Omental fat pad (tissue), 4 donors: Measurements from ENCODE around the gene ALDH1A2. TPM values are rescaled to one million over a fixed set of nuclear protein-coding genes. Genes with fewer than 3 reads are reported as not detected.

Experiments used
- ATAC-seq: fragments of 150-250 bp; one replicate; pipeline ENCODE4 v1.9.1; 2016; ENCODE audit warnings: mild to moderate bottlenecking, moderate library complexity; ENCODE audit not compliant: low FRiP score
- DNase-seq: peaks from one replicate; pipeline ENCODE4 v3.0.0-alpha.2; 2019; ENCODE audit warnings: low spot score
- total RNA-seq, 4 donors: library from RNA; depleted of rRNA; stranded (reverse); fragments of >200 nt; gene quantifications; one replicate each; pipeline ENCODE4 v1.1.0, GENCODE V29; 2016
- TF ChIP-seq, protein P1 (sequence below), 3 donors: fragments of 450-650 bp; IDR thresholded peaks; one replicate each; pipeline ENCODE4 v1.5.1; 2016 to 2017; ENCODE audit warnings: antibody characterized with exemption in 3 of 3, mild to moderate bottlenecking in 3 of 3, moderate library complexity in 2 of 3

Gene ALDH1A2
- total RNA-seq, 4 donors from 2014 or later: 16.6 to 172 (median 69.6) TPM

DNA sequence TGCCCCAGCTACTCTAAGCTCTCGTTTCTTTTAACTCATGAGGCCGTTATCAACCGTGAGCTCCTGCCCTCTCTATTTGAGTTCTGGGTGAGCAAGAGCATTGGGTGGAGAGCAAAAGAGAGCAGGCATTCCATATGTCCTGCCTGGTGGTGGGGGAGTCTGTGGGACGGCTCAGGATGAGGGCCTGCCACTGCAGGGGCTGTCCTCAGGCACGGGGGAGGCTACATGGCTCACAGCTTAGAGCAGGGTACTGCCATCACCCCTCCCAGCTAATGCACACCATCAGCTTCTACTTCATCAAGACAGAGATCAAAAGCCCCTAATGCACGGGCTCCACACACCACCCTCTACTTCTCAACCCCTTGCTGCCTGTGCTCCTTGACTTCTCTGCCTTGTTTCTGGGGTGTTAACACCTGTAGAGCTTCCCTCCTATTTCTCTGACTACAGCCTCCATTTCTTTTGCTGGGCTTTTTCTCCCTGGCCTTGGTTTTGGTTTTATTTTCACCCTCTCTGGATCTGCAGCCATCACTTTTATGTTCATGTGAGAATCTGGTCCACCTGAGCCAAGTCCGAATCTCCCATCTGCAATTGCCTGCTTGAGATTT lies 114.1 kb downstream of the ALDH1A2 start:
- DNase-seq (no peak), ATAC-seq (no peak)
- TF ChIP-seq, protein P1, sequence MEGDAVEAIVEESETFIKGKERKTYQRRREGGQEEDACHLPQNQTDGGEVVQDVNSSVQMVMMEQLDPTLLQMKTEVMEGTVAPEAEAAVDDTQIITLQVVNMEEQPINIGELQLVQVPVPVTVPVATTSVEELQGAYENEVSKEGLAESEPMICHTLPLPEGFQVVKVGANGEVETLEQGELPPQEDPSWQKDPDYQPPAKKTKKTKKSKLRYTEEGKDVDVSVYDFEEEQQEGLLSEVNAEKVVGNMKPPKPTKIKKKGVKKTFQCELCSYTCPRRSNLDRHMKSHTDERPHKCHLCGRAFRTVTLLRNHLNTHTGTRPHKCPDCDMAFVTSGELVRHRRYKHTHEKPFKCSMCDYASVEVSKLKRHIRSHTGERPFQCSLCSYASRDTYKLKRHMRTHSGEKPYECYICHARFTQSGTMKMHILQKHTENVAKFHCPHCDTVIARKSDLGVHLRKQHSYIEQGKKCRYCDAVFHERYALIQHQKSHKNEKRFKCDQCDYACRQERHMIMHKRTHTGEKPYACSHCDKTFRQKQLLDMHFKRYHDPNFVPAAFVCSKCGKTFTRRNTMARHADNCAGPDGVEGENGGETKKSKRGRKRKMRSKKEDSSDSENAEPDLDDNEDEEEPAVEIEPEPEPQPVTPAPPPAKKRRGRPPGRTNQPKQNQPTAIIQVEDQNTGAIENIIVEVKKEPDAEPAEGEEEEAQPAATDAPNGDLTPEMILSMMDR (IDR thresholded peaks at IDR 0.05): no peak

DNA sequence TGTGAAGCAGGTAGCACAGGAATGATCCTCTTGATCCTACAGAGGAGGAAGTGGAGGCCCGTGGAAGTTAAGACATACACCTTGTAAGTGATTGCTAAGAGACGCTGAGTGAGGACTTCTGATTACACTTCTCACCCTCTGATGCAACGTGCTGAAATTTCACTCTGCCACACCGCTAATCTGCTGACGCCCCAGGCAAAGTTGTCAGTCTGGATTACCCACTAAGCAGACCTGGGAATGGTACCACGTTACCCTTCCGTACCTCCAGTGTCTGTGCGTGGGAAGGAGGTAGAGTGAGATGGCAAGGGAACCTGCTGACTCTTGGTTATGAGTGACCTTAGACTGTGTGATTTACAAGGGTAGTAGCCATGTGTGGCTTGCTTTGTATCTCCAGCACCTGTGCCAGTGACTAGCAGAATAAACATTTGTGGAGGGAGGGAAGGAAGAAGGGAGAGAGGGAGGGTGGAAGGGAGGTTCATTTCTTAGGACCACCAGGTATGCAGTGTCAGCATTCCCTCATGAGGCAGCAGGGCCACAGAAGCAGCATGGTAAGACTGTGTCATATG lies 115.0 kb downstream of the ALDH1A2 start:
- no peak for ATAC-seq
- no peak for DNase-seq
- TF ChIP-seq, protein P1 (IDR thresholded peaks at IDR 0.05): no peak

DNA sequence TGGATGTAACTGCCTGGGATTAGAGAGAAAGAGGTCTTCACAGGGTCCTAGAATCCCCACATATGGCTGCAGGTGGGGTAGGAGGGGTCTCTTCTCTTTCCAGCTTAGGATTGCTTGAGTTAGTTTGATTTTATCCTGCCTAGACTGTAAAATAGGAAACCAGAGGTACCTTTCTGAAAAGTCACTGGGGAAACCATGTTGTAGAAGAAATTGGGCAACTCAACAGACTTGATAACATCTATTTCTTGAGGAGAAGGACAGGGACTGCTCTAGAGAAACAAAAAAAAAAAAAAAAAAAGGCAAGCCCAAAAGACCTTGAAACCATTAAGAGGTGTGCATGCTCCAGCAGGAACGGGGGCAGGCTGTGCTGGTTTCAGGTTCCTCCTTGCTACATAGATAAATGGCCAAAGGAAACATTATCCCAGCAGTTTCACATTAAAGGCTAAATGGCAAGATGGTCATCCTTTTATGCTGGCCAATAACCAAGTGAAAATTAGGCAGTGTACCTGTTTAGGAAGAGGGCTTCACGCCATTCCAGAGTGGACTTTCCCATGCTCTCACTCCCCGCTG lies 116.1 kb downstream of the ALDH1A2 start:
- ATAC-seq: no peak
- TF ChIP-seq, protein P1 (IDR thresholded peaks at IDR 0.05): no peak
- DNase-seq: no peak

DNA sequence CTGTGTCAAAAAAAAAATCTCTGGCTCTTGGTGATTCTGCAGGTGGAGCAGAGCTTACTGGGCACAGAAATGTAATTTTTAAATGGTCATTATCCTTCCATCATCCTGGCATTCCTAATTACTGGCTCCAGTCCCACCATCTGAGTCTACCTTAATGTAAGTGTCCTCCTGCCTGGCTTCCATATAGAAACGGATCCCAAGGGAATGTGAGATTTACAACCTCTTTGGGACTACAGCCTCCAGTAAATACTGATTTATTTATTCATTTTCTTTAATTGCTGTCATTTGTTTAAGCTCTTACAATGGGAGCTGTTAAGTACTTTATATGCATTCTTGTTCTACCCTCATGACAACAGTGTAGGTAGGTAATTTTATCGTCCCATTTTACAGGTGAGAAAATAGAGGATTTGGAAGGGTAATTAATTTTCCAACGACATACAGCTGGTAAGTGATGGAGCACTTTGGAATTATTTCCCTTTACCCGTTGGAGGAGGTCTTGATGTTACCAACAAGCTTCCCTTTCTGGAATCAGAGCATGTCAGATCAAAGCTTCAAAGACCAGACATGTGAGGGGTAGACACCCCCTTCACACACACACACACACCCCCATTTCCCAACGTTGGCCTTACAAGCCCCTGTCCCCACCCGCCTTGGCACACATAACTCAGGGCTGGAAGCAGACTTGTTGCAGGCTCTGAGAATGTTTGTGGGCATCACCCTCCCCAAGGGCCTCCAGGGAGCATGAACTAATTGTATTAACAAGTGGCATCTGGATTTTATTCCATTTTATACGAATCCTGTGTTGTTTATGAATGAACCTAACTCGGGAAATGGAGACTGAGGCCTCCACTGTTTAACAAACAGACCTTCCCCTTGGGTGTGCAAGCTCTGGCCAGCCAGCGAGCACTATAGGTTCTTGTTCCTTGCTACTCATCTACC lies 116.9 kb downstream of the ALDH1A2 start:
- DNase-seq: no peak
- ATAC-seq: no peak
- TF ChIP-seq, protein P1 (IDR thresholded peaks at IDR 0.05): no peak

DNA sequence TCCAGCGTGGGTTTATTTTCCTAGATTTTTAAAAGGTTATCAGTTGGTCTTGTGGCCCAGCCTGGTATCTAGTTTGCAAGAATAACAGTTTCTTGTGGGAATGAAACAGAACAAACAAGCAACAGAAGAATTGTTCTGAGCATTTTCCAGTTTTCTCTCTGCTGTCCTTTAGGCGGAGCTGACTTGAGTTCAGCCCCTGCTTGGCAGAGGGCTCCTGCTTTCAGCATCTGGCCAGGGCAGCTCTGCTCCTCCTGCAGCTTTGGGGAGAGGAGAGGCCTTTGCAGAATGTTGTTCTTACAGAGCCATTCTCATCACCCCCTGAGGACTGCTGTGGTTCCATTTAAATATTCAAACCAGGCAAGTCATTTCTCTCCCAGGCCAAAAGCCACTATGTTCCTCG lies 117.7 kb downstream of the ALDH1A2 start:
- TF ChIP-seq, protein P1 (IDR thresholded peaks at IDR 0.05): no peak
- ATAC-seq (no peak), DNase-seq (no peak)

DNA sequence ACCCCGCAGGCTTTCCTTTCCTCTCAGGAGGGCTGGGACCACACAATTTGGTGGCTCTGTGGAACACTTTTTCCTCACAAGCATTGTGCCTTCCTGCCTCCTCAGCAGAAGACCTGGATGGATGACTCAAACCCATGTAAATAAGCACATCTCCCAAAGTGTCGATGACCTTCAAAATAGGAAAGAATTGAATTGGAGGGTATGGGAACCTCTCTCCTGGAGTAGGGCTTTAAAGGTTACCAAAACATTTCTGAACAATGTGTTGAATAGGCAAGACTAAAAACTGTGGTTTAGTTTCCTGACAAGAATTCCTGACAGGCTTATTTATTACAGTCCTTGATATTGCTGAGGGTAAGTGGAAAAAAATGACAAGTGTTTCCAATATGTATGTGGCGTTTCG lies 118.2 kb downstream of the ALDH1A2 start:
- DNase-seq (no peak), ATAC-seq (no peak)
- TF ChIP-seq, protein P1 (IDR thresholded peaks at IDR 0.05): no peak
